Stimulated activated CD8-positive, alpha-beta memory T cell treated with anti-CD3 and anti-CD28 coated beads, Interleukin-12 subunit alpha, Interleukin-12 subunit beta, amount 100 ng/mL, for 24 hours (primary cell): ENCODE measurements around the gene AGXT.
"Not testable (repeated sequence)": the region's sequence is repeated elsewhere in the genome, so short reads cannot be mapped to it uniquely, and the experiment has no call there.

Experiments
- DNase-seq: peaks from one replicate; pipeline ENCODE4 v3.0.0-alpha.2; 2020; ENCODE audit errors: extremely low read depth

The AGXT gene

GRCh38 chr2:240839152-240840143 lies 29.2 kb upstream of the AGXT start:
- no peak for DNase-seq

GRCh38 chr2:240840435-240841060 lies 28.1 kb upstream of the AGXT start:
- DNase-seq: no peak

- DNase-seq: not testable (repeated sequence)
These were observed 22.3 kb upstream of the AGXT start for GRCh38 chr2:240846309-240846708.

- DNase-seq: no peak
These were observed 21.6 kb upstream of the AGXT start for GRCh38 chr2:240846873-240847595.

- no peak for DNase-seq
These were observed 20.8 kb upstream of the AGXT start for GRCh38 chr2:240847817-240848216.

- no peak for DNase-seq
These were observed 19.5 kb upstream of the AGXT start for GRCh38 chr2:240848900-240849680.

- DNase-seq: no peak
These were observed 18.6 kb upstream of the AGXT start for GRCh38 chr2:240850026-240850425.

- no peak for DNase-seq
These were observed 17.9 kb upstream of the AGXT start for GRCh38 chr2:240850756-240851077.

- DNase-seq: peak; percentile 39
These were observed 17.3 kb upstream of the AGXT start for GRCh38 chr2:240851078-240851991.

GRCh38 chr2:240852671-240853314 lies 15.8 kb upstream of the AGXT start:
- DNase-seq: no peak

- DNase-seq: no peak
These were observed 13.0 kb upstream of the AGXT start for GRCh38 chr2:240855670-240856069.

GRCh38 chr2:240856151-240856980 lies 12.3 kb upstream of the AGXT start:
- DNase-seq: no peak

GRCh38 chr2:240857039-240858008 lies 11.3 kb upstream of the AGXT start:
- DNase-seq: no peak

GRCh38 chr2:240858321-240858720 lies 10.3 kb upstream of the AGXT start:
- DNase-seq: no peak

- DNase-seq: no peak
These were observed 9.8 kb upstream of the AGXT start for GRCh38 chr2:240858871-240859270.

GRCh38 chr2:240861547-240861946 lies 7.1 kb upstream of the AGXT start:
- no peak for DNase-seq

- DNase-seq: no peak
These were observed 4.1 kb upstream of the AGXT start for GRCh38 chr2:240864475-240864874.

- DNase-seq: no peak
These were observed 3.2 kb upstream of the AGXT start for GRCh38 chr2:240865391-240865790.
